Activated CD4-positive, alpha-beta T cell treated with anti-CD3 and anti-CD28 coated beads, Interleukin-2, amount 10 ng/mL, durations not matched to agents 7 days and 5 days (primary cell): ENCODE results near the gene AGO3. TPM values are rescaled to one million over a fixed set of nuclear protein-coding genes. Genes with fewer than 3 reads are reported as not detected.

Experiments
- CTCF ChIA-PET: fragments of 350-600 bp; sonication (Branson Sonifier 250); formaldehyde crosslinking; loops from one replicate; lab custom pipeline; 2021; ENCODE audit warnings: antibody characterized with exemption; lab: Charles Lee
- POLR2A ChIA-PET: fragments of 350-600 bp; sonication (Branson Sonifier 250); formaldehyde crosslinking; loops from one replicate; lab custom pipeline; 2021; ENCODE audit warnings: antibody characterized with exemption; lab: Charles Lee
- DNase-seq: peaks from one replicate; pipeline ENCODE4 v3.0.0-alpha.2; 2020
- H3K27ac Mint-ChIP-seq: one replicate; pipeline ENCODE4 v1.8.0; 2021; ENCODE audit warnings: mild to moderate bottlenecking, moderate library complexity, mixed read lengths
- H3K27me3 Mint-ChIP-seq: one replicate; pipeline ENCODE4 v1.8.0; 2021; ENCODE audit warnings: mixed read lengths
- H3K36me3 Mint-ChIP-seq: one replicate; pipeline ENCODE4 v1.8.0; 2021; ENCODE audit warnings: low read depth, mixed read lengths
- H3K4me1 Mint-ChIP-seq: one replicate; pipeline ENCODE4 v1.8.0; 2021; ENCODE audit warnings: mixed read lengths
- H3K4me3 Mint-ChIP-seq: one replicate; pipeline ENCODE4 v1.8.0; 2021; ENCODE audit warnings: mild to moderate bottlenecking, moderate library complexity, mixed read lengths
- H3K9me3 Mint-ChIP-seq: one replicate; pipeline ENCODE4 v1.8.0; 2021; ENCODE audit warnings: mixed read lengths
- total RNA-seq, 2 experiments: library from RNA; stranded (reverse); gene quantifications; one replicate each; pipeline ENCODE4 v1.2.3, GENCODE V29; 2021

Gene AGO3
- total RNA-seq, 2 experiments from 2014 or later = 28.7 to 29.4 TPM

DNA sequence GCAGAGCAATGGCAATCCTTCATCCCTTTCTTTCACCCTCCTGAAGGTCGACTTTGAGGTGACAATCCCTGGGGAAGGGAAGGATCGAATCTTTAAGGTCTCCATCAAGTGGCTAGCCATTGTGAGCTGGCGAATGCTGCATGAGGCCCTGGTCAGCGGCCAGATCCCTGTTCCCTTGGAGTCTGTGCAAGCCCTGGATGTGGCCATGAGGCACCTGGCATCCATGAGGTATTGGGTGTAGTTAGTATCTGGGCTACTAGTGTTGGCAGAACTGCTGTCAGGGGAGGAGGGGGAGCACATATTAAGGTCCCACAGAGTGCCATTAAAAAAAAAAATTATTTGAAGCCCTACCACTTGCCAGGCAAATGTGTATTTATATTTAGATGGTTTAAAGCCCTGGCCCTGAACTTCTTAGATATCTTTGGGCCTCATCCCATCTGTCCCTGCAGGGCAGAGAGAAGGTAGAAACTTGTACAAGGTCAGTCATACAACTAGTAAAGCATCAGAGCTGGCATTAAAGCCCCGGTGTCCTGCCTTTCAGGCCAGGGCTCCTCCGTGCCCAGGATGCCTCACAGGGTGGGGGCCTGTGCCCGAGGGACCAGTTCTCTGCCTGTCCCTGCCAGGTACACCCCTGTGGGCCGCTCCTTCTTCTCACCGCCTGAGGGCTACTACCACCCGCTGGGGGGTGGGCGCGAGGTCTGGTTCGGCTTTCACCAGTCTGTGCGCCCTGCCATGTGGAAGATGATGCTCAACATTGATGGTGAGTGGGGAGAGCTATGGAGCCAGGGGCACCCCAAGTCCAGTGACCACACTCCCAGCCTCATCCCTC, 37.6 kb upstream of the AGO3 start:
- Mint-ChIP-seq H3K9me3 (no peaks in the 10 kb centered on the region), H3K4me1 (peaks cover 6% of the 10 kb centered on the region), H3K4me3 (no peak overlapping the region), H3K36me3 (peaks cover 33% of the 10 kb centered on the region), H3K27ac (peak overlapping the region; percentile 9), H3K27me3 (no peaks in the 10 kb centered on the region)
- ChIA-PET POLR2A (interaction anchor here (0.7 kb wide), 1 partner anchor 33 kb away, joined by 9 read pairs; no protein-coding TSS in a partner anchor), CTCF (interaction anchor here (0.6 to 1.7 kb wide), 2 partner anchors 10 to 133 kb away, joined by 3 to 5 read pairs; partner anchors contain the start of gene AGO1)
- no peak for DNase-seq

DNA sequence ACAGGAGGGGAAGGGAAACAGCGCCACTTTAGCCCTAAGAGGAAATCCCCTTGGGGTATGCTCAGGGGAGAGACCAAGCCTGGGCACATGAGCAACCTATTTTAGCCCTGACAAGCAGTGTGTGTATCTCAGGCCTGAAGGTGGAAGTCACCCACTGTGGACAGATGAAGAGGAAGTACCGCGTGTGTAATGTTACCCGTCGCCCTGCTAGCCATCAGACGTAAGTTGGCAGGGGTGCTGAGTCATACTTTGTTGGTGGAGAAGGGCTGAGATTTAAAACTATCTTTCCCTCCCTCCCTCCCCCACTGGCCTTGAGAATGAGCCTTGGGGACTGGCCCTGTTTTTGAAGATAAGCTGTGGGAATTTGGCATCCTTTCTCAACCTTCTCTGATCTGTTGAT, 36.7 kb upstream of the AGO3 start:
- Mint-ChIP-seq H3K27me3 (no peaks in the 10 kb centered on the region), H3K4me3 (no peak overlapping the region), H3K27ac (peak overlapping the region; percentile 9), H3K4me1 (peaks cover 6% of the 10 kb centered on the region), H3K9me3 (no peaks in the 10 kb centered on the region), H3K36me3 (peaks cover 32% of the 10 kb centered on the region)
- ChIA-PET POLR2A (no interaction called here), CTCF (interaction anchor here (1.7 kb wide), 1 partner anchor 11 kb away, joined by 5 read pairs; the partner anchor contains the start of gene AGO1)
- no peak for DNase-seq

DNA sequence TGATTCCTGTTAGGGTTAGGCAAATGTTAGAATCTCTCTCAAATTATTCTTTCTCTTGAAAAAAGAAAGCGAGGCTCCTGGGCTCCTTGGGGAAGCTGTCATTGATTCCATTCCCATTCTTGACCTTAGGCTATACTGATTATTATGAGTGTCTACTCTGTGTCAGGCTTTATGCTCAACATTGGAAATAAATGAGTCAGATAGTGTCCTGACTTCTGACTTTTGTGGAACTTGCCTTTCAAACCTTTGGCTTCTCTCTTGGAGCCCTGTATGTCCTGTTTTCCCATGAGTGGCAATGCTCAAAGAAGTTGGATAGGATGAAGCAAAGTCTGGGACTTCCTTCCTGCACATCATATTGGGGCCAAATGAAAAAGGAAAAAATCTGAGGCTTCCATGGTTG, 36.2 kb upstream of the AGO3 start:
- Mint-ChIP-seq H3K27me3 (no peaks in the 10 kb centered on the region), H3K4me3 (no peak overlapping the region), H3K27ac (no peak overlapping the region), H3K4me1 (peaks cover 6% of the 10 kb centered on the region), H3K36me3 (peaks cover 32% of the 10 kb centered on the region), H3K9me3 (no peaks in the 10 kb centered on the region)
- no peak for DNase-seq
- ChIA-PET POLR2A (no interaction called here), CTCF (interaction anchor here (1.7 kb wide), 1 partner anchor 11 kb away, joined by 5 read pairs; the partner anchor contains the start of gene AGO1)

DNA sequence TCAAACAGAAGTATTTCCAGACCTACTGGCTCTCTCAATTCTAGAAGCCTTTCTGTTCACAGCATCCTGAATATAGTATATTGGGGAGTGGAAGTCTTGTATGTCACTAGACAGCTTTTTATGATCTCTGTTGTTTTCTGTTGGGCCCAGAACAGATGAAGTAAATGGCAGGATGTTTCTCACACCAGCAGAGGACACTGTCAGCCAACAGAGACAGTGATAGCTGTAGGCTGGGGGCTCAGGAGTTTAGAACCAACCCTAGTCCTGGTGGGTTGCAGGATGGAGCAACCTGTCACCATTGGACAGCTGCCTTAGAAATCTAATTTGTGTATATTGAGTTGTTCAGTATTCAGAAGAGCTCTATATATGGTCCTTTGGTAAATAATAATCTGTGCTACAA, 31.0 kb upstream of the AGO3 start:
- Mint-ChIP-seq H3K27ac (no peak overlapping the region), H3K36me3 (peaks cover 30% of the 10 kb centered on the region), H3K4me1 (no peaks in the 10 kb centered on the region), H3K27me3 (no peaks in the 10 kb centered on the region), H3K4me3 (no peak overlapping the region), H3K9me3 (no peaks in the 10 kb centered on the region)
- no peak for DNase-seq
- ChIA-PET CTCF (interaction anchor here (0.7 to 1.3 kb wide), 2 partner anchors 16 to 20 kb away, joined by 3 to 7 read pairs; partner anchors contain the start of gene AGO1), POLR2A (no interaction called here)

DNA sequence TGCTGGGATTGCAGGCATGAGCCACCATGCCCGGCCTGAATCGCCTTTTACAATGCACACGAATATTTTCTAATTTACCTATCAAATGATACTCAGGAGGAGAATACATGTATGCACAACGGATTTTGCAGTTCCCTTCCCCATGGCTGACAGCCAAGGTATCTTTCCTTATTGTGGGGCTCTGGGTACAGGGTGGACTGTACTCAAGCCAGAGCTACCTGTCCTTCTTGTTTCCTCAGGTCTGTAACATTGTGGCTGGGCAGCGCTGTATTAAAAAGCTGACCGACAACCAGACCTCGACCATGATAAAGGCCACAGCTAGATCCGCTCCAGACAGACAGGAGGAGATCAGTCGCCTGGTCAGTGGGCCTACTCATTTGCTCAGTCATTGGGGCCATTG, 29.7 kb upstream of the AGO3 start:
- H3K27ac Mint-ChIP-seq = no peak overlapping the region
- no peaks in the 10 kb centered on the region for H3K27me3 Mint-ChIP-seq
- DNase-seq = no peak
- no peaks in the 10 kb centered on the region for H3K4me1 Mint-ChIP-seq
- peaks cover 25% of the 10 kb centered on the region for H3K36me3 Mint-ChIP-seq
- CTCF ChIA-PET = no interaction called here
- H3K4me3 Mint-ChIP-seq = no peak overlapping the region
- no peaks in the 10 kb centered on the region for H3K9me3 Mint-ChIP-seq
- POLR2A ChIA-PET = no interaction called here

DNA sequence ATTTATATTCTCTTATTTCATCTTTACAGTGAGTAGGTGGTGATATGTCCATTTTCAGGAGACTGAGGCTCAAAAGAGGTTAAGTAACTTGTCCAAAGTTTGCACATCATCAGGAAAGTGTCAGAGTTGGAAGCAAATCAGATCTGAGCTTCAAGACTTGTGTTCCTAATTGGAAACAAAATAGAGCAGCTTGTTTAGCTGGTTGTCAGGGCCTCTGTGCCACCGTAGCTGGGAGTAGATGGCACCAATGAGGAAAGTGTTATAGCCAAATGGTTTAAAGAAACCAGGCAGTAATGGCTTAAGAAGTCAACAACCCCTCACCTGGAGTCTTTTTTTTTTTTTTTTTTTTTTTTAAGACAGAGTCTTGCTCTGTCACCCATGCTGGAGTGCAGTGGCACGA, 28.2 kb upstream of the AGO3 start:
- H3K27me3 Mint-ChIP-seq = no peaks in the 10 kb centered on the region
- no peaks in the 10 kb centered on the region for H3K4me1 Mint-ChIP-seq
- no peak overlapping the region for H3K27ac Mint-ChIP-seq
- peaks cover 25% of the 10 kb centered on the region for H3K36me3 Mint-ChIP-seq
- no peaks in the 10 kb centered on the region for H3K9me3 Mint-ChIP-seq
- H3K4me3 Mint-ChIP-seq = no peak overlapping the region
- ChIA-PET POLR2A (no interaction called here), CTCF (interaction anchor here (0.6 to 0.8 kb wide), 3 partner anchors 10 to 396 kb away, joined by 3 read pairs; no protein-coding TSS in a partner anchor)
- no peak for DNase-seq

DNA sequence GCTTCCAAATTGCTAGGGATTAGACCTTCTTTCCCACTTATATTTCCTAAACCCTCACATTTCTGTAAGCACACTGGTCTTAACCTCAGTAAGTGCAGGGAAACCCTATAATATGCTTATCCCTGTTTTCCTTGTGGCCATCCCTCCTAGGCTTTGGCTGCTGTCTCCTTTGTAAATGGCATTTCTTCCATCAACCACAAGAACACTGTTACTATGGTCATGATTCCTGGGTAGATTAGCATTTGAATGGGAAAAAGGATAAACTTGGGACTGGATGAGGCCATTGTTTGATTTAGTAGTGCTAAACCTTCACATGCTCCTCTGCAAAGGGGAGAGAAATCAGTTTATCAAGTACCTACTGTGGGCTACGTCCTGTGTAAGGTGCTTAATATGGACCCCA, 16.2 kb upstream of the AGO3 start:
- ChIA-PET CTCF (interaction anchor here (1.5 kb wide), 1 partner anchor 32 kb away, joined by 3 read pairs; the partner anchor contains the start of gene AGO1), POLR2A (no interaction called here)
- Mint-ChIP-seq H3K4me1 (no peaks in the 10 kb centered on the region), H3K9me3 (no peaks in the 10 kb centered on the region), H3K36me3 (peaks cover 40% of the 10 kb centered on the region), H3K4me3 (no peak overlapping the region), H3K27me3 (no peaks in the 10 kb centered on the region), H3K27ac (no peak overlapping the region)
- DNase-seq = no peak

DNA sequence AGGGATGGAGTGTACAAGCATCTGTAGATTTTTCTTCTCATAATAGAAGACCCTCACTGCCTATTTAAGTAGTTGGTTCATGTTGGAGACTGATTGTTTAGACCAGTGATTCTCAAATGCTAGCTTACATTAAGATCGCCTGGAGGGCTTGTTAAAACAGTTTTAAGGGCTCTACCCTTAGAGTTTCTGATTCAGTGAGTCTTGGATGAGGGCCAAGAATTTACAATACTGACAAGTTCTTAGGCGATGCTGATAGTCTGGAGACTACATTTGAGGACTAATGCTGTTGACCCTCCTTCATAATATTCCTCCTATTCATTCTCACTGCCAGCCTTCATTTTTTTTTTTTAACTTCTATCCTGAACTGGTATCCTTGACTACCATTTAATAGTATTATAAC, 15.2 kb upstream of the AGO3 start:
- Mint-ChIP-seq H3K4me1 (no peaks in the 10 kb centered on the region), H3K9me3 (no peaks in the 10 kb centered on the region), H3K4me3 (no peak overlapping the region), H3K27ac (no peak overlapping the region), H3K27me3 (no peaks in the 10 kb centered on the region), H3K36me3 (peaks cover 40% of the 10 kb centered on the region)
- DNase-seq = no peak
- ChIA-PET POLR2A (no interaction called here), CTCF (interaction anchor here (0.6 to 2.4 kb wide), 4 partner anchors 9 to 454 kb away, joined by 3 to 8 read pairs (median 4); no protein-coding TSS in a partner anchor)

DNA sequence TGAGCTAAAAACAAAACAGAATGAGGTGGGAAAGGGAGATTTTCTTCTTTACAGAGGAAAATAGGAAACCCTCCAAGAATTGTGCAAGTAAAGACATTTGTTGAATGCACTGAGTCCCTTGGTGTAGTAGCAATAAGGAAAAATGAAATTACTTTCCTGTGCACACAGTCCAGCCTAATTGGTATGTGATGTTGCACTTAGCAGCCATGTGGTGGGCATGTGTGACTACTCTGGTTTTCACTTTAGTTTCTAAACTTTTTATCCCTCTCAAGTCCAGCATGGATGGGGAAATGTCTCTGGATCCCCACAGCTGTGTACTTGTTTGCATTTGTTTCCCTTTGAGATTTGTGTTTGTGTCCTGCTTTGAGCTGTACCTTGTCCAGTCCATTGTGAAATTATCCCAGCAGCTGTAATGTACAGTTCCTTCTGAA, 7.1 kb upstream of the AGO3 start:
- no peak for DNase-seq
- CTCF ChIA-PET = interaction anchor here (0.5 to 1.2 kb wide), 2 partner anchors 8 to 457 kb away, joined by 3 read pairs; no protein-coding TSS in a partner anchor
- Mint-ChIP-seq H3K4me1 (peaks cover 2% of the 10 kb centered on the region), H3K27me3 (no peaks in the 10 kb centered on the region), H3K27ac (no peak overlapping the region), H3K4me3 (no peak overlapping the region), H3K9me3 (no peaks in the 10 kb centered on the region), H3K36me3 (peaks cover 6% of the 10 kb centered on the region)
- POLR2A ChIA-PET = no interaction called here

DNA sequence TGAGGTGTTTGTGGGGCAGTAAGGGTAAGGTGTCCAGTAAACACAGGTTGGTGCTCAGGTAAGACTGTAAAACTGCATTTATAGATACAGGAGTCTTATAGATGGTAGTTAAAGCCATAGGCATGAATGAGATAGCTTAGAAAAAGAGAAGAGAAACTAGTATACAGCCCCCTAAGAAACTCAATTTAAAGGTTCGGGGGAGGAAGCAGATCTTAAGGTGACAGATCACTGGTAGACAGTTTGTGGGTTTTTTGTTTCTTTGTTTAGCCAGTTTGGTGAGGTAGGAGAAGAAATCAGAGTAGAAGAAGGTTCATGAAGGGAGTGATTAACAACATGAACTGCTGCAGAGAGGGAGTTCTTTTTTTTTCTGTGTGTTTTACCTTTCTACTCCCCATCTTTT, 6.1 kb upstream of the AGO3 start:
- Mint-ChIP-seq H3K9me3 (no peaks in the 10 kb centered on the region), H3K27me3 (no peaks in the 10 kb centered on the region), H3K4me1 (peaks cover 6% of the 10 kb centered on the region), H3K27ac (no peak overlapping the region), H3K4me3 (no peak overlapping the region), H3K36me3 (peaks cover 2% of the 10 kb centered on the region)
- ChIA-PET POLR2A (no interaction called here), CTCF (interaction anchor here (1.2 kb wide), 1 partner anchor 9 kb away, joined by 3 read pairs; no protein-coding TSS in a partner anchor)
- DNase-seq = no peak

DNA sequence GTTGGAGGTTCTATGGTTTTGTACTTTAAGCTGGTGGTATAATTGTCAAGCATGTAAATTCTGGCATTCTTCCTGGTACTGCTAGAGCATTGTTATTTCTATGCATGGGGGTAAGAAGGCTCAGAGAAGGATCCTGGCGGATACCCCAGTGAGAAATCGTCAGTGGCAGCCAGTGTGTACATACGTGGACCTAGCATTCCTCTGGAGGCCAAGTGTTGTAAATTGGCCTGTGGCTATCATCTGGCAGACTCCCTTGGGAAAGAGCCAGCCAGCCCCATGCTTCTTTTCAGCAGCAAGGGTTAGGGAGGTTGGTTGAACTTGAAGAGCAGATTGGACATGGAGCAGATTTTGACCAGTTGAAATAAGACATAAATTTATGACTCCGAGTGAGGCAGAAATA, 5.2 kb upstream of the AGO3 start:
- ChIA-PET CTCF (interaction anchor here (1.2 kb wide), 1 partner anchor 29 kb away, joined by 4 read pairs; no protein-coding TSS in a partner anchor), POLR2A (no interaction called here)
- no peaks in the 10 kb centered on the region for H3K27me3 Mint-ChIP-seq
- H3K9me3 Mint-ChIP-seq = no peaks in the 10 kb centered on the region
- peaks cover 10% of the 10 kb centered on the region for H3K4me1 Mint-ChIP-seq
- no peak overlapping the region for H3K4me3 Mint-ChIP-seq
- no peak overlapping the region for H3K27ac Mint-ChIP-seq
- DNase-seq = no peak
- H3K36me3 Mint-ChIP-seq = peaks cover 2% of the 10 kb centered on the region

DNA sequence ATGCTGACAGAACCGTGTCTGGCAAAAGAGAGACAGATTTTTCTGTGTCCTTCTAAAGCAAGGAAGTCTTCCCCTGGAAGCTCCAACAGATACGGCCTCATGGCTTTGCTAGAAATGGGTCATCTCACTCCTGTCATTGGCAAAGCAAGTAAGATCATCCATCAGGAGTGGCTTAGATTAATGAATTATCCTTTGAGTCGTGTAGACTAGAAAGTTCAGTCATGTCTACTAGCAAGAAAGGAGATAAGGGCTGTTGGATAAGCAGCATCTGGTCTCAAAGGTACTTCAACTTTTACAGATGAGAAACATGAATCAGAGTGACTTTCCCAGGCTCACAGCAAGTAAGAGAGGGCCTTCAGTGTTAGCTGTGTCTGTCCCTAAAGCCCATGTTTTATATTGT, 3.4 kb upstream of the AGO3 start:
- H3K27me3 Mint-ChIP-seq = no peaks in the 10 kb centered on the region
- peaks cover 18% of the 10 kb centered on the region for H3K4me1 Mint-ChIP-seq
- no peak for DNase-seq
- ChIA-PET POLR2A (no interaction called here), CTCF (interaction anchor here (1.8 kb wide), 1 partner anchor 15 kb away, joined by 5 read pairs; no protein-coding TSS in a partner anchor)
- no peaks in the 10 kb centered on the region for H3K9me3 Mint-ChIP-seq
- no peak overlapping the region for H3K4me3 Mint-ChIP-seq
- peaks cover 2% of the 10 kb centered on the region for H3K36me3 Mint-ChIP-seq
- no peak overlapping the region for H3K27ac Mint-ChIP-seq
